LNCaP clone FGC (cell line): Measurements from ENCODE around the gene NABP1.

ENCODE experiments used
- DNase-seq: peaks from one replicate; pipeline ENCODE4 v3.0.0-alpha.2; 2011; ENCODE audit warnings: low read depth
- H3K4me3 ChIP-seq: 2 replicates; pipeline ENCODE4 v1.5.1; 2011; ENCODE audit warnings: mild to moderate bottlenecking, low read depth, low read length, control low read depth
- TF ChIP-seq, protein P1 (sequence below): IDR thresholded peaks from 2 replicates; pipeline ENCODE4 v1.5.1; 2012; ENCODE audit warnings: mild to moderate bottlenecking; ENCODE audit not compliant: control insufficient read depth, insufficient read depth; ENCODE audit errors: extremely low read depth

NABP1 gene

DNA sequence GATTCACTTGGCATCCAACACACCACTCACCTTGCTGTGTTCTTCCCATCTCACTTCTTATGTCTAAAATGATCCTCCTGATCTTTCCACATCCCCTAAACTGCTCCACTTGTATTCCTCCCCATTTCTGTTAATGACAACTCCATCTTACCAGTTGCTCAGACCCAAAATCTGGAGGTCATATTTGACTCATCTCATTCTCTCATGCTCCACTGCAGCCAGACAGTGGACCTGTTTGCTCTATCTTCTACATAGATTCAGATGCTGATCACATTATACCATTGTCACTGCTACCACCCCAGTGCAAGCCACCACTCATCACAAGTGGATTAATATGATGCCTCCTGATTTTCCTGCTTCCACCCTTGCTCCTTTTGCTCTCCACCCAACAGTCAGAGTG is 7.9 kb upstream of the NABP1 start:
- no peak overlapping the region for H3K4me3 ChIP-seq
- DNase-seq = no peak
- TF ChIP-seq, protein P1, sequence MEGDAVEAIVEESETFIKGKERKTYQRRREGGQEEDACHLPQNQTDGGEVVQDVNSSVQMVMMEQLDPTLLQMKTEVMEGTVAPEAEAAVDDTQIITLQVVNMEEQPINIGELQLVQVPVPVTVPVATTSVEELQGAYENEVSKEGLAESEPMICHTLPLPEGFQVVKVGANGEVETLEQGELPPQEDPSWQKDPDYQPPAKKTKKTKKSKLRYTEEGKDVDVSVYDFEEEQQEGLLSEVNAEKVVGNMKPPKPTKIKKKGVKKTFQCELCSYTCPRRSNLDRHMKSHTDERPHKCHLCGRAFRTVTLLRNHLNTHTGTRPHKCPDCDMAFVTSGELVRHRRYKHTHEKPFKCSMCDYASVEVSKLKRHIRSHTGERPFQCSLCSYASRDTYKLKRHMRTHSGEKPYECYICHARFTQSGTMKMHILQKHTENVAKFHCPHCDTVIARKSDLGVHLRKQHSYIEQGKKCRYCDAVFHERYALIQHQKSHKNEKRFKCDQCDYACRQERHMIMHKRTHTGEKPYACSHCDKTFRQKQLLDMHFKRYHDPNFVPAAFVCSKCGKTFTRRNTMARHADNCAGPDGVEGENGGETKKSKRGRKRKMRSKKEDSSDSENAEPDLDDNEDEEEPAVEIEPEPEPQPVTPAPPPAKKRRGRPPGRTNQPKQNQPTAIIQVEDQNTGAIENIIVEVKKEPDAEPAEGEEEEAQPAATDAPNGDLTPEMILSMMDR = no peak

DNA sequence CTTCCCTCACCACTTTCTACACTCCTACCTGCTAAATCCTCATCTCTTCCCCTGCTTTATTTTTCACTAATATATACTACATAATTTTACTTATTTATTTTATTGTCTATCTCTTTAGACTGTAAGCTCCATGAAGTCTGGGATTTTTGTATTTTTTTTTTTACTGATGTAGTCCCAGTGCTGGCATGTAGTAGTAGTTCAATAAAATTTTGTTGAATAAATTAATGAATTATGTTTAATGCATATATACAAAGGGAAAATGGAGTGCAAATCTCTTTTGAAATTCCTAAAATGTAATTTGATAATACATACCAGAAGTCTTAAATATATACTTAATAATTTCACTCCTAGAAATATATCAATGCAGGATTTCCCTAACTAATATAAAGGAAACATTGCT is 7.1 kb upstream of the NABP1 start:
- TF ChIP-seq, protein P1 = no peak
- no peak for DNase-seq
- no peak overlapping the region for H3K4me3 ChIP-seq

DNA sequence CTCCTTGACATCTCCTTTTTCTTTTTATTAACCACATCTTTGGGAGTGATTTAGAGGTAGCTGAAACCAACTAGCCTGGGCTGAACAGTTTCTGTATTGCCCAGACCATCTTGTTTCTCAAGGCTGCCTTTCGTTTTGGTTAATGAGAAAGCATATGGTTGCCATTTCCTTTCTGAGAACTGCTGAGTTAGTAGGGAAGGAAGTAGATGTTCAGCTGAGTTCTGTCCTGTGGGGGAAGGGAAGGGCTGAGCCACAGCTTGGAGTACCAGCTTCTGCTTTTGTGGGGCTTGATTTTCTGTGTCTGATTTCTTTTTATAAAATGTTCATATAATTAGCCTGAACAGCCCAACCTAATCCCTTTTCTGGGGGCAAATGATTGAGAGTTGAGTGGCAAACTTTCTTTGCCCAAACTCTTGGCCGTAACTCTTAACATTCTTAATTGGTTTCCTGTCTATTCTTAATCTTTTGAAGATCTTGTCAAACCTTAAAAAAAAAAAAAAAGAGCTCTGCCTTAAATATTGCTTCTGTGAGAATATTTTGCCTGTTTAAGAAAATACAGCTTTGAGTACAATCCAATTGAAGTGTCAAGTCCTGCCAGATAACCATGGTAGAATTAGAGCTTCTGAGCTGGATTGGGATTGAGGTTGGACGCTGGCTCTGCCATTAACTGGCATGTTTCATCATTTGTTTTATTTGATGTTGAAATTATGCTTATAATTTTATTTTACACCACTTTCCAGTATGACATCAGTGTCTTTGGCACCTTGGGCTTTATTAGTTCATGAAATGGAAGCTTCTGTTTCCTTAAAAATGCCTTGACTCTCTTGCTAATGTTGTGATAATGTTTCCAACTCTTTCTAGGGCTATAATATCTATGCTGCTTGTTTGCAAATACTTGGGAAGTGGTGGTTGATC is 1.9 kb upstream of the NABP1 start:
- H3K4me3 ChIP-seq = no peak overlapping the region
- DNase-seq = no peak
- TF ChIP-seq, protein P1 = no peak

DNA sequence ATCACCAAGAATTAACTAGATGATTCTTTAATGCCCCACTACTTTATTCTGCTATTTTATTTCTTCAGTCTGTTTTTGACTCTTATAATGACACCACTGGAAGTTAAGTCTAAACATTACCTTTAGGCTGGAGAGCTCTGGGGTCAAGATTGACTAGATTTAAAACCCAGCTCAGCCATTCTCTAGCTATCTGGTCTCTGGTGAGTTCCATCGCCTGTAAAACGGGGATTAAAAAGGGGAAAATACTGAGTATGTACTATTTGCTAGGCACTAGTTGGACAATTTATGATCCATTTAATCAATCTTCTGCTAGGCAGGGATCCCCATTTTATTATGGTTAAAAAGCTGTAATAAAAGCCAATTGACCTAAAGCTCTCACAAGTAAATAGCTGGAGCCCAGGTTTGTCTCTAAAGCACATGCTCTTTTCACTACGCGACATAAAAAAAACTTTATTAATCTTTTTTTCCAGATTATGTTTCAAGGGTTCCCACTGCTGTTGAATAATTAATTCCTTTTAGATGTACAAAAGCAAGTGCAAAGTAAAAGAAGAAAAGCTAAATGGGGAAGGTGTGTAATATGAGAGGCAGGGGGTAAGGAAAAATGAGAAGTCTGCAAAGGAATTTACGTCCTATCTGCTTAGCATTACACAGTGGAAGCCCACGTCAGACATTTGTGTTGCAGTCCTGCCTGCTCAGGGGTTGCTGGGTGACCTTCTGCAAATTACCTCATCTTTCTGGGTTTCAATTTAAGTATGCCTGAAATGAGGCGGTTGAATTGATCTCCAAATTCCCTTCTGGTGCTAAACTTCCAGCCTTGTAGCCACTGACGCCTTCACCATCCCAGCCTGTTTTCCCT is 918 bp upstream of the NABP1 start:
- TF ChIP-seq, protein P1 = no peak
- DNase-seq = no peak
- peak overlapping the region; percentile 80 for H3K4me3 ChIP-seq

DNA sequence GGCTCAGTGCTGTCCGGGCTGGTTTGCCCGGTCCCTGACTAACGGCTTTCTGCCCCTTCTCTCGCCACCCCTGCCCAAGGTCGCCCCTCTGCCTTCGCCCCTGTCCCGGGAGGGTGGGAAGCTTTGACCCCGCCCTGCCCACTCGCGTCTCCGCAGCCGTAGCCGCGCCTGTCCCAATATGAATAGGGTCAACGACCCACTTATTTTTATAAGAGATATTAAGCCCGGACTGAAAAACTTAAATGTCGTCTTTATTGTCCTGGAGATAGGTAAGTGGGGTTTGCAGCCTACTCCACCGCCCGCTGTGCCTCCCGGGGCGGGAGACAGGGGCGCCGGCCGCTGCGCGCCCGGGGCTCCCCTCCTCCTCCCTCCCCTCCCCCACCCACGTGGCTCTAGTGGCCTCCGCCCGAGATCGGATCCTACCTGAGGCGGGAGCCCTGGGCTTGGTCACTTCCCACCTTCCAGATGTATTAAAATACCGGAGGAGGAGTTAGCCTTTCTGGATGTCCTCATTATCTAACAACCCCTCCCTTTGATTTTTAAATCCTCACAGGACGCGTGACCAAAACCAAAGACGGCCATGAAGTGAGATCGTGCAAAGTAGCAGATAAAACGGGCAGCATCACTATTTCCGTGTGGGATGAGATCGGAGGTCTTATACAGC is 633 bp downstream of the NABP1 start:
- peak overlapping the region; percentile 80 for H3K4me3 ChIP-seq
- TF ChIP-seq, protein P1 = no peak
- DNase-seq = no peak

DNA sequence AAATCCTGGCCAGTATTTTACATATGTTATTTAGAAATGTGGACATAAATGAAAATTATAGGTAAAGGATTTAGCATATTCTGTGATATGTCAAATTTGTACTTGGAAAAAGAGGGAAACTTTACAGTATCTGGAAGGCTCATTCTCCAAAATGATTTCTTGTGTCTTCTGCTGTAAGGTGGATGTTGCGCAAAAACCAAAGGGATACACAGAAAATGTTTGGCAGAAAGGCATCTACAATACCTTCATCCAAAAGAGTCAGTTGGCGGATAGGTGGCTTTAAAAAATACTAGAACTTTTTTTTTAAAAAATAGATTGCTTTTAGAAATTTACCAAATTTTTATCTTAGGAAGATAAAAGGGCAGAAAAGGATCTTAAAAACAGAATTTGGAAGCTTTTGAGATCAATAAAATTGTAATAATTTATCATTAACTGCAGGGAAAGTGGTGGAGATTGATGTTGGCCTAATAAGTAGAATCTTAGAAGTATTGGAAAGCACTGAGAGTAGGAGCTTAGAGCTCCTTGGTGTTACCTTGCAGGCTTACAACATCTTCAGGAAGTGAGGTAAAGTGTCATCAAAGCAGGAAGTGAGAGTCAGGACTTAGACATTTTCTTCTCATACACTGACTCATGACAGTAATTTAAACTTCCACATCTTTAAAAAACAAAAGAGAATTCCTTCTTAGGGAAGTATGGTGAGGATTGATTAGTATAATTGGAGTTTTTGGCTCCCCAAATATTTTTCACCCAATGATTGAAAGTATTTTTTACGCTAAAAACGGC is 2.1 kb downstream of the NABP1 start:
- DNase-seq = no peak
- TF ChIP-seq, protein P1 = no peak
- H3K4me3 ChIP-seq = no peak overlapping the region
